Loucy (cell line): ENCODE measurements around the gene SCRN1.

Experiments used
- H2AFZ ChIP-seq: fragments of 200-600 bp; sonication (generic); 2 replicates; pipeline ENCODE4 v1.6.0; 2016; ENCODE audit warnings: antibody characterized with exemption, mild to moderate bottlenecking, low read length, moderate library complexity
- H3F3A ChIP-seq: fragments of 200-600 bp; 2 replicates; pipeline ENCODE4 v1.6.0; 2016; ENCODE audit warnings: antibody characterized with exemption, low read depth, mild to moderate bottlenecking
- H3K27me3 ChIP-seq: fragments of 200-600 bp; sonication (generic); 2 replicates; pipeline ENCODE4 v1.6.1; 2014; ENCODE audit warnings: low read length, mild to moderate bottlenecking; ENCODE audit not compliant: insufficient read depth, poor library complexity, severe bottlenecking
- H3K36me3 ChIP-seq: fragments of 200-600 bp; sonication (generic); 2 replicates; pipeline ENCODE4 v1.6.1; 2016; ENCODE audit warnings: low read length; ENCODE audit not compliant: insufficient read depth
- H3K4me1 ChIP-seq: fragments of 200-600 bp; sonication (generic); 2 replicates; pipeline ENCODE4 v1.5.1; 2014; ENCODE audit warnings: low read length, mild to moderate bottlenecking; ENCODE audit not compliant: insufficient read depth, poor library complexity, severe bottlenecking
- H3K4me2 ChIP-seq: fragments of 200-600 bp; sonication (generic); 2 replicates; pipeline ENCODE4 v1.6.0; 2014; ENCODE audit warnings: antibody characterized with exemption, low read length, low read depth, mild to moderate bottlenecking; ENCODE audit not compliant: poor library complexity, severe bottlenecking
- H3K4me3 ChIP-seq: fragments of 200-600 bp; sonication (generic); 2 replicates; pipeline ENCODE4 v1.5.1; 2014; ENCODE audit warnings: low read length, mild to moderate bottlenecking, mixed read lengths; ENCODE audit not compliant: poor library complexity, severe bottlenecking
- H3K79me2 ChIP-seq: fragments of 200-600 bp; sonication (generic); 2 replicates; pipeline ENCODE4 v1.6.1; 2014; ENCODE audit warnings: low read length; ENCODE audit not compliant: insufficient read depth
- H3K9ac ChIP-seq: fragments of 200-600 bp; sonication (generic); 2 replicates; pipeline ENCODE4 v1.6.0; 2014; ENCODE audit warnings: mild to moderate bottlenecking, low read depth, low read length, moderate library complexity; ENCODE audit not compliant: poor library complexity, severe bottlenecking
- H3K9me2 ChIP-seq: fragments of 200-600 bp; sonication (generic); replicated peaks from 2 replicates; pipeline ENCODE4 v1.6.1; 2016; ENCODE audit warnings: low read depth, low read length, mixed read lengths
- H3K9me3 ChIP-seq: fragments of 200-600 bp; sonication (generic); 2 replicates; pipeline ENCODE4 v1.6.1; 2014; ENCODE audit warnings: mild to moderate bottlenecking, antibody characterized with exemption, low read length, low read depth; ENCODE audit not compliant: insufficient read depth
- H4K20me1 ChIP-seq: fragments of 200-600 bp; sonication (generic); 2 replicates; pipeline ENCODE4 v1.6.0; 2014; ENCODE audit warnings: antibody characterized with exemption, low read length, mild to moderate bottlenecking; ENCODE audit not compliant: insufficient read depth, poor library complexity, severe bottlenecking
- EZH2phosphoT487 ChIP-seq: fragments of 200-600 bp; IDR thresholded peaks from 2 replicates; pipeline ENCODE4 v1.6.1; 2018; ENCODE audit warnings: antibody characterized with exemption, mild to moderate bottlenecking, moderate library complexity, borderline replicate concordance
- TF ChIP-seq, protein P1 (sequence below): fragments of 200-600 bp; sonication (generic); conservative IDR thresholded peaks from 2 replicates; pipeline ENCODE4 v1.5.1; 2014; ENCODE audit warnings: mild to moderate bottlenecking, antibody characterized with exemption, low read length

SCRN1 gene

GRCh38 chr7:29896685-29897411 is 92.8 kb downstream of the SCRN1 start:
- Histone ChIP-seq H3K4me2 (no peak overlapping the region), H3F3A (no peaks in the 10 kb centered on the region), H3K36me3 (no peaks in the 10 kb centered on the region), H3K9me2 (no peaks in the 10 kb centered on the region), H3K4me3 (no peak overlapping the region), H3K79me2 (no peaks in the 10 kb centered on the region), H3K27me3 (no peaks in the 10 kb centered on the region), H3K9ac (no peak overlapping the region), H3K9me3 (no peaks in the 10 kb centered on the region), H2AFZ (no peak overlapping the region), H4K20me1 (no peaks in the 10 kb centered on the region), H3K4me1 (no peaks in the 10 kb centered on the region)
- TF ChIP-seq, protein P1, sequence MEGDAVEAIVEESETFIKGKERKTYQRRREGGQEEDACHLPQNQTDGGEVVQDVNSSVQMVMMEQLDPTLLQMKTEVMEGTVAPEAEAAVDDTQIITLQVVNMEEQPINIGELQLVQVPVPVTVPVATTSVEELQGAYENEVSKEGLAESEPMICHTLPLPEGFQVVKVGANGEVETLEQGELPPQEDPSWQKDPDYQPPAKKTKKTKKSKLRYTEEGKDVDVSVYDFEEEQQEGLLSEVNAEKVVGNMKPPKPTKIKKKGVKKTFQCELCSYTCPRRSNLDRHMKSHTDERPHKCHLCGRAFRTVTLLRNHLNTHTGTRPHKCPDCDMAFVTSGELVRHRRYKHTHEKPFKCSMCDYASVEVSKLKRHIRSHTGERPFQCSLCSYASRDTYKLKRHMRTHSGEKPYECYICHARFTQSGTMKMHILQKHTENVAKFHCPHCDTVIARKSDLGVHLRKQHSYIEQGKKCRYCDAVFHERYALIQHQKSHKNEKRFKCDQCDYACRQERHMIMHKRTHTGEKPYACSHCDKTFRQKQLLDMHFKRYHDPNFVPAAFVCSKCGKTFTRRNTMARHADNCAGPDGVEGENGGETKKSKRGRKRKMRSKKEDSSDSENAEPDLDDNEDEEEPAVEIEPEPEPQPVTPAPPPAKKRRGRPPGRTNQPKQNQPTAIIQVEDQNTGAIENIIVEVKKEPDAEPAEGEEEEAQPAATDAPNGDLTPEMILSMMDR: no peak
- no peak for TF ChIP-seq EZH2phosphoT487

- TF ChIP-seq, protein P1: no peak
- no peak for TF ChIP-seq EZH2phosphoT487
- H3K4me3 ChIP-seq: no peak overlapping the region
- no peak overlapping the region for H3K9ac ChIP-seq
- H3K9me3 ChIP-seq: no peaks in the 10 kb centered on the region
- H2AFZ ChIP-seq: no peak overlapping the region
- H3K4me1 ChIP-seq: no peaks in the 10 kb centered on the region
- H3K27me3 ChIP-seq: no peaks in the 10 kb centered on the region
- no peaks in the 10 kb centered on the region for H3F3A ChIP-seq
- no peaks in the 10 kb centered on the region for H3K36me3 ChIP-seq
- H4K20me1 ChIP-seq: no peaks in the 10 kb centered on the region
- H3K79me2 ChIP-seq: no peaks in the 10 kb centered on the region
- no peaks in the 10 kb centered on the region for H3K9me2 ChIP-seq
- no peak overlapping the region for H3K4me2 ChIP-seq
Measured at GRCh38 chr7:29895559-29895958, 94.0 kb downstream of the SCRN1 start.

- H3F3A ChIP-seq: no peaks in the 10 kb centered on the region
- no peaks in the 10 kb centered on the region for H3K9me2 ChIP-seq
- no peaks in the 10 kb centered on the region for H4K20me1 ChIP-seq
- no peaks in the 10 kb centered on the region for H3K79me2 ChIP-seq
- no peaks in the 10 kb centered on the region for H3K4me1 ChIP-seq
- no peak overlapping the region for H3K9ac ChIP-seq
- no peaks in the 10 kb centered on the region for H3K9me3 ChIP-seq
- no peak overlapping the region for H3K4me3 ChIP-seq
- H3K27me3 ChIP-seq: no peaks in the 10 kb centered on the region
- H2AFZ ChIP-seq: no peak overlapping the region
- TF ChIP-seq, protein P1: no peak
- H3K4me2 ChIP-seq: no peak overlapping the region
- no peaks in the 10 kb centered on the region for H3K36me3 ChIP-seq
Measured at GRCh38 chr7:29894256-29894655, 95.3 kb downstream of the SCRN1 start.
